Fibroblast of lung (primary cell): ENCODE measurements around the gene KLHL7. TPM values are rescaled to one million over a fixed set of nuclear protein-coding genes. Genes with fewer than 3 reads are reported as not detected.

Source experiments
- DNase-seq, 2 donors: peaks; one replicate each; pipeline versions ENCODE4 v3.0.0 to v3.0.0-alpha.2; 2010; ENCODE audit warnings: low read depth in 2 of 2
- H2AFZ ChIP-seq: 2 replicates; pipeline ENCODE4 v1.5.1; 2012; ENCODE audit warnings: low read length, control low read depth, inconsistent platforms
- H3K27ac ChIP-seq: 2 replicates; pipeline ENCODE4 v1.5.1; 2011; ENCODE audit warnings: low read length, control low read depth; ENCODE audit not compliant: insufficient read depth
- H3K27me3 ChIP-seq: 2 replicates; pipeline ENCODE4 v1.5.1; 2011; ENCODE audit warnings: mild to moderate bottlenecking, low read length; ENCODE audit not compliant: control insufficient read depth, insufficient read depth
- H3K36me3 ChIP-seq: 2 replicates; pipeline ENCODE4 v1.5.1; 2011; ENCODE audit warnings: low read length; ENCODE audit not compliant: control insufficient read depth, insufficient read depth
- H3K4me1 ChIP-seq: 2 replicates; pipeline ENCODE4 v1.5.1; 2011; ENCODE audit warnings: low read length; ENCODE audit not compliant: control insufficient read depth, insufficient read depth; ENCODE audit errors: extremely low read depth
- H3K4me2 ChIP-seq: 2 replicates; pipeline ENCODE4 v1.5.1; 2011; ENCODE audit warnings: low read length, control low read depth; ENCODE audit not compliant: insufficient read depth; ENCODE audit errors: extremely low read depth
- H3K4me3 ChIP-seq, 4 experiments: fragments of 200-600 bp in 1 of 4; sonication (generic) in 1 of 4; replicated peaks in 1 of 4; 2 replicates each; pipeline ENCODE4 v1.5.1; 2011 to 2016; ENCODE audit warnings: low read length in 4 of 4, low read depth in 3 of 4, mild to moderate bottlenecking in 3 of 4, control low read depth in 2 of 4, inconsistent platforms in 1 of 4, mixed read lengths in 1 of 4; ENCODE audit not compliant: insufficient read depth in 1 of 4; ENCODE audit errors: control extremely low read depth in 1 of 4
- H3K79me2 ChIP-seq: 2 replicates; pipeline ENCODE4 v1.5.1; 2012; ENCODE audit warnings: mild to moderate bottlenecking, low read length, inconsistent platforms; ENCODE audit not compliant: control insufficient read depth, insufficient read depth
- H3K9ac ChIP-seq: 2 replicates; pipeline ENCODE4 v1.5.1; 2011; ENCODE audit warnings: mild to moderate bottlenecking, low read length, control low read depth; ENCODE audit not compliant: insufficient read depth
- H3K9me3 ChIP-seq: 2 replicates; pipeline ENCODE4 v1.5.1; 2012; ENCODE audit warnings: low read depth, low read length; ENCODE audit not compliant: control insufficient read depth, insufficient read depth
- H4K20me1 ChIP-seq: 2 replicates; pipeline ENCODE4 v1.5.1; 2011; ENCODE audit warnings: low read length; ENCODE audit not compliant: control insufficient read depth, insufficient read depth; ENCODE audit errors: extremely low read depth
- CTCF ChIP-seq, 2 donors: IDR thresholded peaks in 1 of 2; conservative IDR thresholded peaks in 1 of 2; 1 replicate in 1 of 2; 2 replicates in 1 of 2; pipeline ENCODE4 v1.5.1; 2011 to 2012; ENCODE audit warnings: low read length in 2 of 2, control low read depth in 1 of 2, inconsistent platforms in 1 of 2, low read depth in 1 of 2, mild to moderate bottlenecking in 1 of 2
- EZH2 ChIP-seq: IDR thresholded peaks from 2 replicates; pipeline ENCODE4 v1.5.1; 2012; ENCODE audit warnings: low read length, control low read depth, mild to moderate bottlenecking; ENCODE audit errors: missing control alignments
- polyA plus RNA-seq, 2 donors: library from polyadenylated mRNA; depleted of rRNA in 1 of 2; stranded (reverse) in 1 of 2; unstranded in 1 of 2; fragments of >200 nt; gene quantifications; 2 replicates each; pipeline ENCODE4 v1.2.1, GENCODE V29; 2011 to 2012; ENCODE audit warnings: missing spikeins in 1 of 2
- total RNA-seq: library from RNA; depleted of rRNA; stranded (reverse); fragments of >200 nt; gene quantifications from 2 replicates; pipeline ENCODE4 v1.2.1, GENCODE V29; 2014

Gene KLHL7
- total and polyA plus RNA-seq, 2 donors (not counting 1 experiment from before 2014, with no cell fraction given), result 23.5 to 44.5 TPM

GRCh38 chr7:23121165-23121564 is 15.6 kb downstream of the KLHL7 start:
- Histone ChIP-seq H3K36me3 (no peaks in the 10 kb centered on the region), H3K27me3 (no peaks in the 10 kb centered on the region), H3K9me3 (no peaks in the 10 kb centered on the region), H3K4me1 (no peaks in the 10 kb centered on the region), H2AFZ (no peak overlapping the region), H3K27ac (no peak overlapping the region), H3K9ac (no peak overlapping the region), H4K20me1 (no peaks in the 10 kb centered on the region), H3K4me2 (no peak overlapping the region), H3K79me2 (no peaks in the 10 kb centered on the region), H3K4me3 (no peak overlapping the region)
- TF ChIP-seq EZH2, result no peak
- no peak for DNase-seq

GRCh38 chr7:23123007-23123406 is 17.4 kb downstream of the KLHL7 start:
- no peaks in the 10 kb centered on the region for H3K4me1 ChIP-seq
- H3K9ac ChIP-seq, result no peak overlapping the region
- H3K4me3 ChIP-seq, result no peak overlapping the region
- no peak overlapping the region for H3K27ac ChIP-seq
- no peak for DNase-seq
- H3K4me2 ChIP-seq, result no peak overlapping the region
- no peaks in the 10 kb centered on the region for H3K9me3 ChIP-seq
- no peaks in the 10 kb centered on the region for H3K79me2 ChIP-seq
- H2AFZ ChIP-seq, result no peak overlapping the region
- no peaks in the 10 kb centered on the region for H4K20me1 ChIP-seq
- no peak for TF ChIP-seq CTCF (conservative IDR thresholded peaks at IDR 0.05 in 1 of 2, IDR thresholded peaks at IDR 0.05 in 1 of 2; ENCODE audit: low read depth in 1 of 2, low read length in 2 of 2)
- TF ChIP-seq EZH2, result no peak
- no peaks in the 10 kb centered on the region for H3K36me3 ChIP-seq
- H3K27me3 ChIP-seq, result no peaks in the 10 kb centered on the region

GRCh38 chr7:23123465-23123864 is 17.9 kb downstream of the KLHL7 start:
- no peak for DNase-seq
- H3K4me2 ChIP-seq, result no peak overlapping the region
- no peak overlapping the region for H2AFZ ChIP-seq
- H3K27me3 ChIP-seq, result no peaks in the 10 kb centered on the region
- no peak overlapping the region for H3K4me3 ChIP-seq
- H4K20me1 ChIP-seq, result no peaks in the 10 kb centered on the region
- H3K27ac ChIP-seq, result no peak overlapping the region
- no peaks in the 10 kb centered on the region for H3K9me3 ChIP-seq
- TF ChIP-seq EZH2, result no peak
- no peak for TF ChIP-seq CTCF (conservative IDR thresholded peaks at IDR 0.05 in 1 of 2, IDR thresholded peaks at IDR 0.05 in 1 of 2; ENCODE audit: low read depth in 1 of 2, low read length in 2 of 2)
- no peak overlapping the region for H3K9ac ChIP-seq
- H3K79me2 ChIP-seq, result no peaks in the 10 kb centered on the region
- no peaks in the 10 kb centered on the region for H3K4me1 ChIP-seq
- H3K36me3 ChIP-seq, result no peaks in the 10 kb centered on the region
